GM18870 (cell line): ENCODE measurements around the gene AADACL4.

Source experiments
- ATAC-seq: cut with Tn5 transposase; IDR thresholded peaks from one replicate; pipeline ENCODE4 v1.9.1; 2021; ENCODE audit warnings: moderate library complexity; ENCODE audit not compliant: unreplicated experiment

The AADACL4 gene

DNA sequence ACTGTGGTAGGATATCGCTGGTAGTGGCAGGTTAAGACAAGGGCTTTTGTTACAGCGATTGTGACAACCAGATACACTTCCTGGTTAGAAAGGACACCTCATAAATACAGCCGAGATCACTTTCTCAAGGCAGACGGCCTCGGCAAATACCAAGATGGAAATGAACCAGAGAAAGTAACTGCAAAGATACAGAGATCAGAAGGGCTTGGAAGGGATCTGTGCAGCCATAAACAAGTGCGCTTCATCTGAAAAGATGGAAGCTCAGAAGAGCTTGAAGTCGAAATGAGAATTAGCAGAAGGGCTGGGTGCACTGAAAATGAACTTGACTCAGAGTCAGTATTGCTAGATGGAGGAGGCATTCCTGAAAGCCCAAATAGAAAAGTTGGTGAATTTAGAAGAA lies 32.9 kb upstream of the AADACL4 start:
- no peak for ATAC-seq

DNA sequence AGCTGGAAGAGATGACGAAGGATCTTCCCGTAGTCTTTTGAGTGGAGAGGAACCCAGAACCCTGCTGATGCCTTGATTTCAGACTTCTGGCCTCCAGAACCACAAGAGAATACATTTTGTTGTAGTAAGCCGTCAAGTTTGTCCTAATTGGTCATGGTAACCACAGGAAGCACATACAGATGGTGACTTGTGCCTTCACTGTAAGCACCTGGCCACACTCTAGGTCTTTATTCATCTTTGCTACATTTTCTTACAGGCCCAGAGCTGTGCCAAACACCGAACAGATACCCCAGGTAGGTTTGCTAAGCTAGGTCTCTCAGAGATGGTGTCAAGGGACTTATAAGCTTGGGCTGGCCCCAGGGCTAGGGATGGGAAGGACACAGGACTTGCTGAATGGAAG lies 30.7 kb upstream of the AADACL4 start:
- no peak for ATAC-seq

DNA sequence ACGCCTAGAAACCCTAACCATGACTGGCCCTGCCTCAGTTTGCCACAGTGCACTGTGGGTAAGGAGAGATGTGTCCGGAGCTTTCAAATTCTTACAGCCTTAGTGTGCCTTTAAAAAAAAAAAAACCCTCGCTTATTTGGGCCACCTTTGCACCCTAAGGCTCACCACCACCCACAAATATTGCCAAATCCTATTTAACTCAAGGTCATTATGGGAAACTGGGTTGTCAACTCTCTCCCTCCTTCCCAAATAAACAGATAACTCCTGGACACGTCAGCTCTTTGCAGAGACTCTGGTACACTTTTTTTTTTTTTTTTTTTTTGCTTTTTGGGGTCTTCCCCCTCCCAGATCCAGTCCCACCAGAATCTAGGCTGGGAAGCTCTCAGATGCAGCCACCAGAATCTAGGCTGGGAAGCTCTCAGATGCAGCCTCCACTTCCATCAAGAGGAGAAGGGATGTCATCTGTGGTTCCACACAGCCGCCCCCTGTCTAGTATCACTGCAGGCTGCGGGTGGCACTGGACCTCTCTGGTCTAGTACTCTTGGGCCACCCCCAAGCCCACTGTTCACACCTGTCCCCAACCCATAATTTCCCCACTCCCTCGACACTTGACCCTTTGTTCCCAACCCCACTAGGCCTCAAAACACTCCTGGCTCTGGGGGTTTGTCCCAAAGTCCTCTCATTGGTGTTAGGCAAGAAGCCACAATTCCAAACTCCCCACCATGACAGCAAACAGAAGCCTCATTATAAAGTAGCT lies 29.3 kb upstream of the AADACL4 start:
- ATAC-seq, result no peak

- ATAC-seq, result no peak
These were observed 28.6 kb upstream of the AADACL4 start for GRCh38 chr1:12615159-12615864.

DNA sequence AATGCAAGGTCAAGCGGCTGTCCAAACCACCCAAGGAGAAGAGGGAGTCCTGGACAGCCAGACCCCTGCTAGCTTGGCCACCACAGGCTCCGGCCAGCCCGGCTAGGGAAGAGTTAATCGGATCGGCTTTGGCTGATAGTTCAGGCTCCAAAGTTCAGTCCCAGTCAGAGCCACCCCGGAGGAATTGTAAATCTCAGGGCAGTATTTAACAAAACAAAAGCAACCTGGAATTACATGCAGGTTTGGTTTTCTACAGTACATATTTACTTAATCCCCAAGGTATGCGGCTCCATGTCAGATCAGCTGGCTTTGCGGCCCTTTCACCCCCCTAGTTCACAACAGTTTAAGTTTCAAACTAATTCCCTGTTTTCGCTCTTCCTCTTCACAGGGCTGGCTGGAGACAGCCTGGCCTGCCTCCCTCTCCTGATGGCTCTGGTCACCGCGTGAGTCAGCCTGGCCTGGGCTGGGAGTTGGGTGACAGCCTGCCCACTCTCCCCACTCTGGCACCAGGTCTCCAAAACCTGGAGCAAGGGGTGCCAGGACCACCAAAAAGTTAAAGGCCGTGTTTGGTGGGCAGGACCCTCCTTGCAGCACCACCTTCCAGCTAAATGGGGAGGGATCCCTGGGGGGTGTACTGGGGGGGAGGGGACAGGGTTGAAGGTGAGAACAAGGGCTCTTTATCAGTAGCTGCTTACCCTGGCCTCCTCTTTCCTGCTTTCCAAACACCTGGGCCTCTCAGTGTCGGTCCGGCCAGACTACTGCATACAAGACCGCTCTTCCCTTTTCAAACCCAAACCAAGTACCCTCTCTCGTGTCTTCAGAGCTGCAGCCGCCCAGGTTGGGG lies 27.8 kb upstream of the AADACL4 start:
- no peak for ATAC-seq

- no peak for ATAC-seq
These were observed 27.0 kb upstream of the AADACL4 start for GRCh38 chr1:12616709-12617373.

- ATAC-seq, result no peak
These were observed 26.4 kb upstream of the AADACL4 start for GRCh38 chr1:12617511-12617900.

- ATAC-seq, result no peak
These were observed 25.8 kb upstream of the AADACL4 start, which contains the start of gene DHRS3 for GRCh38 chr1:12617901-12618660. DHRS3 (minus strand) TSS chr1:12618210; CDS start chr1:12617348, 862 bp downstream.

DNA sequence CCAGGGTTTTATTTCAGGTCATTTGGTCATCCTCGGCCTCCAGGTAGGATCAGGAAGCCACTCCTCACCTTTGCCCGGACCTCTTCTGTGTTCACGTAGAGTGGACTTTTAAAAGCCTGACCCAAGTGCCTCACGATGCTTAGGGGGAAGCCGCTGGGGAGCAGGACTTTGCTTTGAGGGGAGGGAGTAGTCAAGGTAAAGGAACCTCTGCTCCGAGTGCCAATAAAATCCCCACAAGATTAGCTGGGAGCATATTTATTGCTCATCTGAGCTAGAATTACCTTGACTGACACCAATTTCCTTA lies 25.3 kb upstream of the AADACL4 start:
- ATAC-seq, result no peak

DNA sequence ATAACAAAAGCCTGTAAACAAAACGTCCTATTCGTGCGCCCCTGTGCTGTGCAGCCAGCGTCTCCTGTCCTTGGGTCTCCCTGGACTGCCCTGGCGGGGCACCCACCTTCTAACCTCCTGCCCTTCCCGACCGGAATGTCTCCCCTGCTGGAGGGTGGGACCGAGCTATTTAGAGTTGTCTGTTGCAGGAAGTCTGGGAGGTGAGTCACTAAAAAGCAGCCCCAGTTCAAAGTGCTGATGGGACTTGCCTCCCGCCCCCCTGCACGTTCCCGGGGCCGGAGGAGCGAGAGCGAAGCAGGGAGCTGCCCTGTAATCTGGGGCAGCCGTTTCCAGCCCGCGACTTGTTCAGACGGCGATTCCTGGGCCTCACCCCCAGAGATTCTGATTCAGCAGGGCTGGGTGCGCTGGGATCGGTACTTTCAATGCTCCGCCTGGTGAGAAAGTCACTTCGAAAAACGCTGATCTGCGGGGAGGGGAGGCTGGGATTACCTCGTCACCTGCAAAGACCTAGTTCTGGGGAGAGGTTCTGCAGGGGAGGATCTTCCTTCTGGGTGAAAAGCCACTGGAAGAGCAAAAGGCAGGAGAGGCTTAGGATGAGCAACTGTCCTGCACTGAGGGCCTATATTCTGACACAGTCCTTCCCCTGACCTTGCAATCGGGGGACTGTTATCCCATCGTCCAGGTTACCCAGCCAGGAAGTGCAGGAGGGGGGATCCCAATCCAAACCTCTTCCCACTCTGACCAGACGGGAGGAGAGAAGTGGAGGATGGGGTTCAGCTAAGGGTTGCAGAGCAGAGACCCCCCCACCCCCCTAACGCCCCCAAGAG lies 24.7 kb upstream of the AADACL4 start:
- ATAC-seq, result no peak

- ATAC-seq, result no peak
These were observed 23.9 kb upstream of the AADACL4 start for GRCh38 chr1:12619792-12620487.

GRCh38 chr1:12620488-12620865 lies 23.4 kb upstream of the AADACL4 start:
- no peak for ATAC-seq

GRCh38 chr1:12620931-12621330 lies 23.0 kb upstream of the AADACL4 start:
- ATAC-seq, result no peak

GRCh38 chr1:12621346-12622335 lies 22.2 kb upstream of the AADACL4 start:
- ATAC-seq, result no peak

DNA sequence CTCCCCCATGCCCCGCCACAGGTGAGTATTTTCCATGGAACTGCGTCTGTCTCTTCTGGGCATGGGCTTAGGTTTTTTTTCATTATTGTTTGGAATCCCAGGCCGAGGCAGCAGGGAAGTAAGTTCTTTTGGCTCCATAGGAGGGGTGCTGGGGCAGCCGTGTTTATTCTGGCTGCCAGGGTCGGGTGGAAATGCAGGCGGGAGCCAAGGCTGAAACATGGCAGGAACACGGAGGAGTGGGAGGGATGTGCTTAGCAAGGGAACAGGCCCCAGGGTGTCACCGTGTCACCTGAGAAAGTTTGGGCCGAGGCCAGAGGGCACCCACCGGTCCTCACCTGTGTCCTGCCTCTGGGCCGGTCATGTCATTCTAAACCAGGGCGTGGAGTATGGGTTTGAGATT lies 21.4 kb upstream of the AADACL4 start:
- ATAC-seq, result no peak

DNA sequence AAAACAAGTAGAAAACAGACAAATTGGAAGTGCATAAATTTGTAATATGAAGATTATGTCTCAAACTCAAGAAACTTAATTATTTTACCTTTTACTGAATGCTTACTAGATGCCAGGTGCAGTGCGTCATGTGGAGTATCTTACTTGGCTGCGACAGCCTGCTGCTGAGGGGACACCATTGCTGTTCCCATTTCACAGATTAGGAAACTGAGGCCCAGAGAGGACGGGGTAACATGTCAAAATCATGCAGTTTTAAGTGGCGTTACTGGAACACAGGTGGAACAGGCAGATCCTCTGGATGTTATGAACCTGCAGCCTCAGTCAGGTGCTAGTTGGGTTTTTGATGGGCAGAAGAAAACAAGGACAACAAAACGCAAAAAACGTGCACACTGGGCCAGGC lies 18.6 kb upstream of the AADACL4 start:
- ATAC-seq, result no peak

- no peak for ATAC-seq
These were observed 17.0 kb upstream of the AADACL4 start for GRCh38 chr1:12626888-12627287.

GRCh38 chr1:12627296-12627695 lies 16.6 kb upstream of the AADACL4 start:
- no peak for ATAC-seq
